Stomach (tissue), 9 donors: ENCODE measurements around the gene NPAS2. TPM values are rescaled to one million over a fixed set of nuclear protein-coding genes. Genes with fewer than 3 reads are reported as not detected.

Experiments
- DNase-seq, 2 donors: peaks; one replicate each; pipeline versions ENCODE4 v3.0.0 to v3.0.0-alpha.2; 2013 to 2019
- H3K27ac ChIP-seq, 5 donors: fragments of 200-600 bp in 4 of 5; sonication (generic) in 4 of 5; one replicate each; pipeline ENCODE4 v1.5.1; 2013 to 2019; ENCODE audit warnings: mild to moderate bottlenecking in 1 of 5, moderate library complexity in 1 of 5
- H3K27me3 ChIP-seq, 3 donors: fragments of 200-600 bp; sonication (generic); one replicate each; pipeline ENCODE4 v1.5.1; 2017 to 2019; ENCODE audit warnings: mixed run types in 1 of 3
- H3K36me3 ChIP-seq, 4 donors: fragments of 200-600 bp; sonication (generic); 1 replicate in 3 of 4; 2 replicates in 1 of 4; pipeline ENCODE4 v1.5.1; 2016 to 2019
- H3K4me1 ChIP-seq, 4 donors: fragments of 200-600 bp; sonication (generic); one replicate each; pipeline ENCODE4 v1.5.1; 2016 to 2019
- H3K4me3 ChIP-seq, 4 donors: fragments of 200-600 bp; sonication (generic) in 3 of 4; one replicate each; pipeline ENCODE4 v1.5.1; 2016 to 2019; ENCODE audit warnings: mild to moderate bottlenecking in 1 of 4
- H3K9me3 ChIP-seq, 4 donors: fragments of 200-600 bp; sonication (generic); one replicate each; pipeline ENCODE4 v1.5.1; 2016 to 2019
- EP300 ChIP-seq: sonication (generic); formaldehyde crosslinking; IDR thresholded peaks from one replicate; pipeline ENCODE4 v1.6.1; 2017; ENCODE audit warnings: antibody characterized with exemption
- POLR2A ChIP-seq, 4 donors: fragments of 450-650 bp; IDR thresholded peaks; one replicate each; pipeline ENCODE4 v1.6.1; 2016; ENCODE audit warnings: antibody characterized with exemption in 4 of 4, control low read depth in 2 of 4, mild to moderate bottlenecking in 1 of 4, moderate library complexity in 1 of 4
- POLR2AphosphoS5 ChIP-seq, 3 donors: sonication (generic); formaldehyde crosslinking; IDR thresholded peaks; one replicate each; pipeline ENCODE4 v1.6.1; 2016; ENCODE audit warnings: antibody characterized with exemption in 3 of 3
- WGBS, 5 donors: extraction: QIAGEN DNeasy Blood & Tissue Kit in 3 of 5; methylation state at CpG; one replicate each; pipeline versions ENCODE4 v1.1.5 to v1.1.7; 2013 to 2018; 5-methylcytosine and 5-hydroxymethylcytosine counted together
- intact Hi-C: fragments of 100-400 bp; cut with DNase I; formaldehyde crosslinking; loops from one replicate; pipeline ENCODE4 v1.15.1; 2023; ENCODE audit warnings: low total_unique reads
- polyA plus RNA-seq, 3 donors: library from polyadenylated mRNA; stranded (reverse); fragments of 200-250 nt; gene quantifications; one replicate each; pipeline ENCODE4 v1.2.3, GENCODE V29; 2013
- total RNA-seq, 5 donors: library from RNA; depleted of rRNA; stranded (reverse); fragments of >200 nt; gene quantifications; one replicate each; pipeline versions ENCODE4 v1.1.0 to v1.2.3, GENCODE V29; 2014 to 2016
- TF ChIP-seq, protein P1 (sequence below), 7 experiments: fragments of 450-650 bp in 4 of 7; fragments of 200-600 bp in 3 of 7; sonication (generic) in 3 of 7; IDR thresholded peaks; one replicate each; pipeline ENCODE4 v1.5.1; 2016 to 2019; ENCODE audit warnings: antibody characterized with exemption in 7 of 7, control low read depth in 2 of 7, mild to moderate bottlenecking in 1 of 7
- donor health status: healthy with polysubstance abuse.
- donor health status: Bipolar disorder and iron deficiency.
- donor health status: healthy.

NPAS2 gene
- total and polyA plus RNA-seq, 8 donors, result 13.1 to 148 (median 28.0) TPM

DNA sequence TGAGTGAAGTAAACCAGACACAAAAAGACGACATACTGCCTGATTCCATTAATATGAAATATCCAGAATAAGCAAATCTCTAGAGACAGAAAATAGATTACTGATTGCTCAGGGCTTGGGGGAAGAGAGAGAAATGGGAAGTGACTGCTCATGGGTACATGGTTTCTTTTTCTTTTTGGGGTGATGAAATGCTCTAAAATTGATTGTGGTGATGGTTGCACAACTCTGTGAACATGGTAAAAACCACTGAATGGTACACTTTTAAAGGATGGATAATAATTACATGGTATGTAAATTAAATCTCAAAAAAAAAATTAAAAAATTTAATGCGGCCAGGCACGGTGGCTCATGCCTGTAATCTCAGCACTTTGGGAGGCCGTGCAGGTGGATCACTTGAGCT, 221.5 kb downstream of the NPAS2 start:
- intact Hi-C loops, result no loop called here
- Histone ChIP-seq H3K27me3 (no peaks in the 10 kb centered on the region), H3K4me3 (no peak overlapping the region), H3K27ac (peak overlapping the region in 2 of 5 donors; percentile 19 to 43), H3K4me1 (peaks cover 0 to 27% (median 5%) of the 10 kb centered on the region in 4 donors), H3K36me3 (peaks cover 35 to 54% (median 47%) of the 10 kb centered on the region in 4 donors), H3K9me3 (no peaks in the 10 kb centered on the region)
- no peak for DNase-seq
- TF ChIP-seq EP300 (no peak), POLR2A (IDR thresholded peaks at IDR 0.05) (no peak), POLR2AphosphoS5 (IDR thresholded peaks at IDR 0.05) (no peak)
- TF ChIP-seq, protein P1, sequence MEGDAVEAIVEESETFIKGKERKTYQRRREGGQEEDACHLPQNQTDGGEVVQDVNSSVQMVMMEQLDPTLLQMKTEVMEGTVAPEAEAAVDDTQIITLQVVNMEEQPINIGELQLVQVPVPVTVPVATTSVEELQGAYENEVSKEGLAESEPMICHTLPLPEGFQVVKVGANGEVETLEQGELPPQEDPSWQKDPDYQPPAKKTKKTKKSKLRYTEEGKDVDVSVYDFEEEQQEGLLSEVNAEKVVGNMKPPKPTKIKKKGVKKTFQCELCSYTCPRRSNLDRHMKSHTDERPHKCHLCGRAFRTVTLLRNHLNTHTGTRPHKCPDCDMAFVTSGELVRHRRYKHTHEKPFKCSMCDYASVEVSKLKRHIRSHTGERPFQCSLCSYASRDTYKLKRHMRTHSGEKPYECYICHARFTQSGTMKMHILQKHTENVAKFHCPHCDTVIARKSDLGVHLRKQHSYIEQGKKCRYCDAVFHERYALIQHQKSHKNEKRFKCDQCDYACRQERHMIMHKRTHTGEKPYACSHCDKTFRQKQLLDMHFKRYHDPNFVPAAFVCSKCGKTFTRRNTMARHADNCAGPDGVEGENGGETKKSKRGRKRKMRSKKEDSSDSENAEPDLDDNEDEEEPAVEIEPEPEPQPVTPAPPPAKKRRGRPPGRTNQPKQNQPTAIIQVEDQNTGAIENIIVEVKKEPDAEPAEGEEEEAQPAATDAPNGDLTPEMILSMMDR (IDR thresholded peaks at IDR 0.05), result no peak
- whole genome bisulfite sequencing, 5 donors, result 81 to 86% (median 84%) methylated on average over 4 of the region's 4 CpGs

GRCh38 chr2:101045330-101045729, 225.4 kb downstream of the NPAS2 start:
- intact Hi-C loops, result no loop called here
- no peak for DNase-seq
- 93 to 97% (median 95%) methylated on average over 8 to 10 of the region's 10 CpGs for WGBS, 5 donors
- peaks cover 5 to 42% (median 36%) of the 10 kb centered on the region in 4 donors for H3K36me3 ChIP-seq
- no peaks in the 10 kb centered on the region for H3K27me3 ChIP-seq
- no peak overlapping the region for H3K4me3 ChIP-seq
- peaks cover 0 to 38% (median 18%) of the 10 kb centered on the region in 4 donors for H3K4me1 ChIP-seq
- no peaks in the 10 kb centered on the region for H3K9me3 ChIP-seq
- no peak overlapping the region for H3K27ac ChIP-seq
- TF ChIP-seq POLR2AphosphoS5 (IDR thresholded peaks at IDR 0.05) (no peak), POLR2A (IDR thresholded peaks at IDR 0.05) (no peak)
- TF ChIP-seq, protein P1 (IDR thresholded peaks at IDR 0.05), result no peak

Other genes starting within 250 kb of the NPAS2 start
- gene RPL31, start 182.2 kb downstream of the NPAS2 start, total RNA-seq, result 1,000 to 10,000 TPM in 4 of 5 donors, 100 to 1,000 TPM in 1; 272 to 1,474 (median 1,038) TPM
- gene RPL31, start 182.2 kb downstream of the NPAS2 start, polyA plus RNA-seq, result 1,000 to 10,000 TPM; 5,640 to 7,137 (median 6,556) TPM